Measurements from ENCODE around the gene PIP5K1B.

Gene PIP5K1B

GRCh38 chr9:68715181-68715456 lies 10.1 kb downstream of the PIP5K1B start:
- Histone ChIP-seq H3K4me2 (ENCODE audit: low read length) (no peak overlapping the region), H3K4me1 (ENCODE audit: insufficient read depth, low read length, severe bottlenecking) (no peaks in the 10 kb centered on the region), H3K27ac (ENCODE audit: low read depth, low read length, poor library complexity, severe bottlenecking) (no peak overlapping the region), H3K9me2 (ENCODE audit: low read depth, low read length) (no peaks in the 10 kb centered on the region), H4K20me1 (ENCODE audit: insufficient read depth, low read length) (no peaks in the 10 kb centered on the region), H3K27me3 (ENCODE audit: insufficient read depth, low read length) (0 out of 2 replicates have a peak, but pooled peaks cover 4% of the 10 kb centered on the region), H3F3A (ENCODE audit: insufficient read depth, low read length) (no peaks in the 10 kb centered on the region), H3K9me3 (ENCODE audit: low read length) (no peaks in the 10 kb centered on the region), H3K4me3 (ENCODE audit: low read depth, low read length, poor library complexity, severe bottlenecking) (no peak overlapping the region), H3K79me2 (ENCODE audit: insufficient read depth, low read length) (no peaks in the 10 kb centered on the region), H3K9ac (ENCODE audit: low read length) (no peak overlapping the region), H3K36me3 (ENCODE audit: insufficient read depth, low read length) (no peaks in the 10 kb centered on the region), H2AFZ (ENCODE audit: low read length) (no peak overlapping the region)
- no peak for TF ChIP-seq EZH2 (IDR thresholded peaks at IDR 0.05; ENCODE audit: borderline replicate concordance, low read length)
- TF ChIP-seq CTCF (IDR thresholded peaks at IDR 0.05; ENCODE audit: low read length): no peak

- Histone ChIP-seq H3K4me1 (ENCODE audit: insufficient read depth, low read length, severe bottlenecking) (no peaks in the 10 kb centered on the region), H3K9me2 (ENCODE audit: low read depth, low read length) (no peaks in the 10 kb centered on the region), H2AFZ (ENCODE audit: low read length) (no peak overlapping the region), H3F3A (ENCODE audit: insufficient read depth, low read length) (no peaks in the 10 kb centered on the region), H3K4me2 (ENCODE audit: low read length) (no peak overlapping the region), H3K79me2 (ENCODE audit: insufficient read depth, low read length) (no peaks in the 10 kb centered on the region), H3K9me3 (ENCODE audit: low read length) (no peaks in the 10 kb centered on the region), H3K36me3 (ENCODE audit: insufficient read depth, low read length) (no peaks in the 10 kb centered on the region), H3K27me3 (ENCODE audit: insufficient read depth, low read length) (no peaks in the 10 kb centered on the region), H3K9ac (ENCODE audit: low read length) (no peak overlapping the region), H3K27ac (ENCODE audit: low read depth, low read length, poor library complexity, severe bottlenecking) (no peak overlapping the region), H4K20me1 (ENCODE audit: insufficient read depth, low read length) (no peaks in the 10 kb centered on the region), H3K4me3 (ENCODE audit: low read depth, low read length, poor library complexity, severe bottlenecking) (no peak overlapping the region)
- no peak for TF ChIP-seq EZH2 (IDR thresholded peaks at IDR 0.05; ENCODE audit: borderline replicate concordance, low read length)
- no peak for TF ChIP-seq CTCF (IDR thresholded peaks at IDR 0.05; ENCODE audit: low read length)
These were observed 12.8 kb downstream of the PIP5K1B start for GRCh38 chr9:68717552-68718443.

GRCh38 chr9:68719847-68720246 lies 14.8 kb downstream of the PIP5K1B start:
- Histone ChIP-seq H3K79me2 (ENCODE audit: insufficient read depth, low read length) (no peaks in the 10 kb centered on the region), H3K36me3 (ENCODE audit: insufficient read depth, low read length) (no peaks in the 10 kb centered on the region), H3K4me3 (ENCODE audit: low read depth, low read length, poor library complexity, severe bottlenecking) (no peak overlapping the region), H3K27me3 (ENCODE audit: insufficient read depth, low read length) (no peaks in the 10 kb centered on the region), H3F3A (ENCODE audit: insufficient read depth, low read length) (no peaks in the 10 kb centered on the region), H3K9me3 (ENCODE audit: low read length) (no peaks in the 10 kb centered on the region), H3K27ac (ENCODE audit: low read depth, low read length, poor library complexity, severe bottlenecking) (no peak overlapping the region), H3K4me1 (ENCODE audit: insufficient read depth, low read length, severe bottlenecking) (no peaks in the 10 kb centered on the region), H2AFZ (ENCODE audit: low read length) (no peak overlapping the region), H3K9ac (ENCODE audit: low read length) (no peak overlapping the region), H3K9me2 (ENCODE audit: low read depth, low read length) (no peaks in the 10 kb centered on the region), H3K4me2 (ENCODE audit: low read length) (no peak overlapping the region), H4K20me1 (ENCODE audit: insufficient read depth, low read length) (no peaks in the 10 kb centered on the region)
- TF ChIP-seq EZH2 (IDR thresholded peaks at IDR 0.05; ENCODE audit: borderline replicate concordance, low read length) (no peak), CTCF (IDR thresholded peaks at IDR 0.05; ENCODE audit: low read length) (no peak)
